ENCODE results near the gene NDUFB7. TPM values are rescaled to one million over a fixed set of nuclear protein-coding genes. Genes with fewer than 3 reads are reported as not detected.
A peak's percentile ranks its signal among the peaks of the same experiment; 100 is the strongest.
"Not testable (repeated sequence)": the region's sequence is repeated elsewhere in the genome, so short reads cannot be mapped to it uniquely, and the experiment has no call there.

NDUFB7 gene
- polyA plus RNA-seq, 12 donors: 56.7 to 137 (median 100) TPM; not detected in 1

DNA sequence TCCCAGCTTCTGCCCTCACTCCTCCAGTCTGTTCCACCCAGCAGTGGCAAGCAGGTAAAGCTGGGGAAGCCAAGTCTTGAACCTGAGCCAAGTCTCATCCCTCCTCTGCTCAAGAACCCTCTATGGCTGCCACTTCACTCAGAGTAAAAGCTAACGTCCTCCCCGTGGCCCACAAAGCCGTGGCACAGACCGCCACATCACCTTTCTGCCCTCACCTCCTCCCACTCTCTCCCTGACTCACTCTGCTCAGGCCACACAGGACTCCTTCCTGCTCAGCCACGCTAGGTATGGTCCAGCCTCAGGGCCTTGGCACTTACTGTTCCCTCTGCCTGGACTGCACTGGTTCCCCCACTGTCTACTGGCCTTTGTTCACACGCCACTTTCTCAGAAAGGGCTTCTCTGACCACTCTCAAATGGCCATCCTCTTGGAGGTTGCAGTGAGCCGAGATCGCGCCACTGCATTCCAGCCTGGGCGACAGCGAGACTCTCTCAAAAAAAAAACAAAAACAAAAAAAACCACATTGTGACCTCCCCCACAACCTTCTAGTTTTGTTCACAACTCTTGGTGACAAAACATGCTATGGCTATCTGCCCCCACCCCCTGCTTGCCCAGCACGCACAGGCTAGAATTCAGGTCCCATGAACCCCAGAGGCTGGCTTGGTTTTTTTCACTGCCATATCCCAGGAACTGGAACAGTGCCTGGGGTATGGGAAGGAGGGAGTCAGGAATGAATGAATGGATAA is 15.8 kb downstream of the NDUFB7 start:
- no peak for DNase-seq

DNA sequence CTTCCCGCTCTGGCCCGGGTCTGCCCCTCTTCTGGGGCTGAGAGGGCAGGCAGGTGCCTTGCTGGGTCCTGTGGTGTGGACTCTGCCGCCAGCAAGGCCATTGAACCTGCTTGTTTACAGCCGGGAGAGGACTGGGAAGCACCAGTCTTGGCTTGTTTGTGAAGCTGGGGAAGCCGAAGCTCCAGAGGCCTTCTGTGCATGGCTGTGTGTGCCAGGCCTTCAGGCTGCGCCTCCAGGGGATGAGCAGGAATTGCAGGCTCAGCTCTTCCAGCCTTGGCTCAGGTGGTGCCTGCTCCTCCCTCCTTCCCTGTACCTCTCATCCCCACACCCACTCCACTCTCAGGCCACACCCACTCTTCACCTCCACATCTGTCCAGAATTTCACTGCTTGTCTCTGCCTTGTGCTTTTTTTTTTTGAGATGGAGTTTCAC is 17.5 kb downstream of the NDUFB7 start:
- no peak for DNase-seq

DNA sequence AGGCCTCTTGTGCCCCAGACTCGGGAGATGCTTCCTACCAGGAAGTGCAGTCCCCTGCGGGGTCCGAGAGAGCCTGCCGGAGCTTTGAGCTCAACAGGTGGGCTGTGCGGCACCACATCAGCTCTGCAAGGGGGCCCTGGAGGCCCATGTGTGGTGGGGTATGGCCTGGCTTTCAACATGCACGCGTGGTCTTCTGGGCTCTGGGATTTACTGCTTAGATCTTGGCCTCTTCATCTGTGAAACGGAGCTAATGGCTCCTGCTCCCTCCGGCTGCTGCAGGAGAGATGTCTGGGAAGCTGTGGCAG is 18.0 kb downstream of the NDUFB7 start:
- DNase-seq: no peak

DNA sequence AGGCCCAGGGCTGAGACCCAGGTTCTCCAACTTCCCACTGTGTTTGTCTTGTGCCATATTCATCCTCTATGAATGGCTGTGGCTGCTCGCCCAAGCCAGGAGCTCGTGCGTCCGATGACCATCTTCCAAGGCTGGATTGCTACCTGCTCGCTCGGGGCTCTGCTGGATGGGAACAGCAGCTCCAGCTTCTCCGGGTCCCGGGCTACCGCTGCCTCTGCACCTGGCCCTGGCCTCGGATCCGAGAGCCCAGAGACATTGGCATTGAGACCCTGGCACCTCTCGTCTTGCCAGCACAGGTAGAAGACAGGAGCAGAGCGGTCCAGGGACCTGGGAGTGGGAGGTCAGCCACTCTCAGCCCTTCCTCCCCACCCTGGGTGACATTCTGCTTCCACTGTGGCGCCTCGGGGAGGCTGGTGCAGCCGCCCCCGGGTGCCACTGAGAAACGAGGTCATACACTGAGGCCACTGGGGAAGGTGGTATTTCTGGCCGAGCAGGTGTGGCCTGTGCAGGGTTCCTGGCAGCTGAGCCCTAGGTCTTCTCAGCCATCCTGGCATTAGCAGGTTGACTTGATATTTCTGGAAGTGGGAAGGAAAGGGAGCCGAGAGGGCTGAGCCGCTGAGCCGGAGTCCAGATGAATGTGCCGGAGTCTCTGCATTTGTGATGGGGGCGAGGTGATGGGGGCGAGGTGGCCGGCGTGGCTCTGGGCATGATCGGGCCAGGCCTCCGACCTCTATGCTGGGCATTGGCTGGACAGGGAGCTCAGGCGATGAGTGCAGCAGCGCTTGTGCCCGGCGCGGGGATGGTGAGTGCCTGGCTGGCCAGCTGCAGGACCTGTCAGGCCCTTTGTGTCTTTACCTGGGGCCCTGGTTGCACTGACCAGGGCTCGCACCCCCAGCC is 18.6 kb downstream of the NDUFB7 start:
- no peak for DNase-seq

DNA sequence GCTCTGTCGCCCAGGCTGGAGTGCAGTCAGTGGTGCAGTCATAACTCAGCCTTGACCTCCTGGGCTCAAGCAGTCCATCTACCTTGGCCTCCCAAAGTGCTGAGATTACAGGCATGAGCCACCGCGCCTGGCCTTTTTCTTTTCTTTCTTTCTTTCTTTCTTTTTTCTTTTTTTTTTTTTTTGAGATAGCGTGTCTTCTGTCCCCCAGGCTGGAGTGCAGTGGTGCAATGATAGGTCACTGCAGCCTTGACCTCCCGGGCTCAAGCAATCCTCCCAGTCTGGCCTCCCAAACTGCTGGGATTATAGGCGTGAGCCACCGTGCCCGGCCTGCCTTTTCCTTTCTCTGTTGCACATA is 19.9 kb downstream of the NDUFB7 start:
- DNase-seq: not testable (repeated sequence)

DNA sequence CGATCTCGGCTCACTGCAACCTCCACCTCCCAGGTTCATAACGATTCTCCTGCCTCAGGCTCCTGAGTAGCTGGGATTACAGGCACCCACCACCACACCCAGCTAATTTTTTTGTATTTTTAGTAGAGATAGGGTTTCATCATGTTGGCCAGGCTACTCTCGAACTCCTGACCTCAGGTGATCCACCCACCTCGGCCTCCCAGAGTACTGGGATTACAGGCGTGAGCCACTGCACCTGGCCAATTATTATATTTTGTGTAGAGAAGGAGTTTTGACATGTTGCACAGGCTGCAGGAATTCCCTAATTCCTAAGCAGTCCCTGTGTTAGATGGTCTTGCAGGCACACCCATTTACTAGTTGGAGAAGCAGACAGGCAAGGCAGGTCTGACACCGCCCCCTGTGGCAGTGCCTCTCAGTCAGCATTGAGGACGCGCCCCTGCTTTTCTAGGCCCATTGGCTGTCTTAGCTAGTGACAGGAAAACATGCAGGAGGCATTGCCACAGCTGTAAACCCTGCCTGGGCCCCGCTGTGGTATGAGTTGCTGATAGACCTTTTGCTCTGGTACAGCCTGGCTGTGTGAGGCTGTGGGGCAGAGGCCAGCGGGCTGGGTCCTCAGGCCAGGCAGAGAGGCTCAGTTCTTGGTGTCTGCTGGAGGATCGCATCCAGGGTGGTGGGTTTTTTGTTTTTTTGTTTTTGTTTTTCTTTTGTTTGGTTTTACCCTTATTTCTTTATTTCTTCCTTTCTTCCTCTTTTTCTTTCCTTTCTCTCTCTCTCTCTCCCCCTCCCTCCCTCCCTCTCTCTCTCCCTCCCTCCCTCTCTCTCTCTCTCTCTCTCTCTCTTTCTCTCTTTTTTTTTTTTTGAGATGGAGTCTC is 20.5 kb downstream of the NDUFB7 start:
- not testable (repeated sequence) for DNase-seq

DNA sequence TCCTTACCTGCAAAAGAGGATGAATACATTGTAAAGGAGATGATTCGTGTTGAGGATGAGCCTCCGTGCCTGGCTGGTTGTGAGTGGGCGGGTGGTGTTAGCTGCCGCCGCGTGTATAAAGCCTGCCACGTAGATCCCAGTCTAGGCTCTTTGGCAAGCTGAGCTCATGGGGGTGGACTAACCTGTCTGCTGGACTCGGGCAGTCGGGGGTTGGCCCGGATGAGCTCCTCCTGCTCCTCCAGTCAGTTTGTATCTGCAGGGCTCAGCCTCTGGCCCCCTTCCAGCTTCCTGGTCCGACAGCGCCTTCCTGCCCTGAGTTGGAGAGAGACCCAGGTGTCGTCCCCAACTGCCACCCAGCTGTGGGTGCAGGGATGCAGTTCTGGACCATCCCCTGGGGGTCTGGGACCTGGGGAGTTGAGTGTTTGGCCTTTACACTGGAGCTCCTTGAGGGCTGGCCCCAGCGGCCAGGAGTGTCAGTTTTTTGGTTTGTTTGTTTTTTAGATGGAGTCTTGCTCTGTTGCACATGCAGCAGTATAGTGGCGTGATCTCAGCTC is 21.6 kb downstream of the NDUFB7 start:
- no peak for DNase-seq

DNA sequence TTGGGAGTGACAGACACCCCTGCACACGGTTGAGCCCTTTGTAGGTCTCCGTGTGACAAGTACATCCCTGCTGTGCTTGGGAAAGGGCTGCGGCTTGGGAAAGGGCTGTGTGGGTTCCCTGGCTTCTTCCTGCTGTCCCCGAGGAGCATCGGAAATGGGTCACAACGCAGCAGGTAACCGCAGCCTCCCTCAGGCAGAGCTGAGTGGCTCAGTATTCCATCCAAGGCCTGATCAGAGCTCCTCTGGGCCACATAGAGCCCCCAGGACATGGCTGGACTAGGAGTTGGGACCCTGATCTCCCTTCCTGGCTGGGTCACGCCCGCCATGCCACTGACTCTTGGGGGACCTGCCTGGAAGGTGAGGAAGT is 26.2 kb downstream of the NDUFB7 start:
- DNase-seq: no peak

DNA sequence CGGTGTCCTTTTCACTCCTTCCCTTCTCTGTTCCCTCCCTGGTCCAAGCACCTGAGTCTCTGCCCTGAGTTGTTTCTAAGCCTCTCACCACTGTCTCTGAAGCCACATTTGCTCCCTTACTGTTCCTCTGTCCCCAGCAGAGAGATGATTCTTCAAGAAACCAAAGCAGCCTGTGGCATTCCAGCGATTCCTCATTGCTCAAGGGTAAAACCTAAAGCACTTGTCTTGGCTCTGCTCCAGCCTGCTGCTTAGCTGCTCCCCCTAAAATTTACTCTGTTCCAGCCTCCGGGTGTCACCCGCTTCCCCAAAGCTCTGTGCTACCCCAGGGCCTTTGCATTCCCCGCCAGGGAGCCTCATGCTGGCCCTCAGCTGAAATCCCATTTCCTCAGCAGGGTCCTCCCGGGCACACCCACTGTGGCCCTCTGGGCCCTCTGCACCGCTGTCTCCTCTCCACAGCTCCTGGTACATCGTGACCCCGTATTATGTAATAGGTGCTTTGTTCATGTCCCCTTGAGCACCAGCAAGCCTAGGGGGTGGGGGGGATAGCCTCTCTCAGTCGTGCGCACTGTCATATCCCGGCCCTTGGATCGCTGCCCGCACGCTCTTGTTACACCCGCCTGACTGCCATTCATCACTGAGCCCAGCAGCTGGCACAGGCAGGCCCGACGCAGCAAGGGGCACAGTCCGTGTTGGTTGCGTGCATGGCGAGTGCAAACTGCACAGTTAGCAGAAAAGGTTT is 26.7 kb downstream of the NDUFB7 start:
- DNase-seq: peak; percentile 61

DNA sequence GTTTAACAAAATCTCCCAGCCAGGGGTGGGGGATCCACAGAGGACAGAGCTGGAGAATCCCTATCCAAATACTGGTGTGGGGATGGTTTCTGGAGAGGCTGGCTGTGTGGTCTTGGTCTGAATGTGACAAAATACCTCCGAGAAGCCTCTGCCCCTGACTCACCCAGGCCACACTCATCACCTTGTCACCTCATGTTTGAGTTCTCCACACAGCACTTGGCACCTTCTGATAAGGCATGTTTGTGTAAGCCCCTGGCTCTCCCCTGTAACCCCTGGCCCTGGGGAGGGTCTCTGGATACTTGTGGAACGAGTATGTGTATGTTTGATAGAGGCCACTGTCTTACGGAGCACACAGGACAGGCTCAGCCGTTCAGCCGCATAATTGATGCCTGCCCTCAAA is 27.8 kb downstream of the NDUFB7 start:
- DNase-seq: no peak

DNA sequence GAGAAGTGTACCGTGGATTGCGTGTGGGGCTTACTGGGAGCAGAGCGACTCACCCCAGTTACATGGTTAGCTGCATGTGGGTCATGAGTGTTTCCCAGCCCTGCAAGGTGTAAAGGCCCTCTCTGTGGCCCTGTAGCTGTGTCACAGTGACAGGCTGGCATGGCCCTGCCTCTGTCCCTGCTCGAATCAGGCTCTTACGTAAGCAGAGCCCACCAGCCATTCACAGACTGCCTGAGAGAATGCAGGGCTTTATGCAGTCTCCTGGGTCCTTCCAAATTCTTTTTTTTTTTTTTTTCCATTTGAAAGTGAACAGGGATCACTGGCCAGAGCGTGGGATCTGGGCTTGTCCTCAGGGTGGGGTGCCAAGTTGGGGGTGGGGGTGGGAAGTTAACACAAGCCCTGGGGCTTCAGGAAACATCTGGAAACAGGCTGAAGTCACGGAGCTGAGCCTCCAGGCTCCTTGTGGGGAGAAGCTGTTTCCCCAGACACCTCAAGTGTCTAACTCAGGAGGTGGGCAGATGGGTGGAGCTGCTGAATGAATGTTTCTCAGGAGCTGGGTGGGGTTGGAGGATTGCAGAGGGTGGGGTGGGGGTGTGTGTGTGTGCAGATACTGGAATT is 29.0 kb downstream of the NDUFB7 start:
- DNase-seq: no peak

DNA sequence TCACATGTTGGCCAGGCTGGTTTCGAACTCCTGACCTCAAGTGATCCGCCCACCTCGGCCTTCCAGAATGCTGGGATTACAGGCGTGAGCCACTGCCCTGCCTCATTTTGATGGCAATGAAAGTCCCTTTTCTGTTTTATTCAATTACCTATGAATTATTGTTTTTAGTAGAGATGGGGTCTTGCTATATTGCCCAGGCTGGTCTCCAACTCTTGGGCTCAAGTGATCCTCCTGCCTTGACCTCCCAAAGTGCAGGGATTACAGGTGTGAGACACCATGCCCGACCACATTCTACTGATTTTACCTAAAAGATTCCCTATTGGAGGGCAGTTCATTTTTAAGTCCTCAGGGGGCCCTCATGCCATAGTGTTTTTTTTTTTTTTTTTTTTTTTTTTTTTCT is 29.9 kb downstream of the NDUFB7 start:
- DNase-seq: not testable (repeated sequence)

DNA sequence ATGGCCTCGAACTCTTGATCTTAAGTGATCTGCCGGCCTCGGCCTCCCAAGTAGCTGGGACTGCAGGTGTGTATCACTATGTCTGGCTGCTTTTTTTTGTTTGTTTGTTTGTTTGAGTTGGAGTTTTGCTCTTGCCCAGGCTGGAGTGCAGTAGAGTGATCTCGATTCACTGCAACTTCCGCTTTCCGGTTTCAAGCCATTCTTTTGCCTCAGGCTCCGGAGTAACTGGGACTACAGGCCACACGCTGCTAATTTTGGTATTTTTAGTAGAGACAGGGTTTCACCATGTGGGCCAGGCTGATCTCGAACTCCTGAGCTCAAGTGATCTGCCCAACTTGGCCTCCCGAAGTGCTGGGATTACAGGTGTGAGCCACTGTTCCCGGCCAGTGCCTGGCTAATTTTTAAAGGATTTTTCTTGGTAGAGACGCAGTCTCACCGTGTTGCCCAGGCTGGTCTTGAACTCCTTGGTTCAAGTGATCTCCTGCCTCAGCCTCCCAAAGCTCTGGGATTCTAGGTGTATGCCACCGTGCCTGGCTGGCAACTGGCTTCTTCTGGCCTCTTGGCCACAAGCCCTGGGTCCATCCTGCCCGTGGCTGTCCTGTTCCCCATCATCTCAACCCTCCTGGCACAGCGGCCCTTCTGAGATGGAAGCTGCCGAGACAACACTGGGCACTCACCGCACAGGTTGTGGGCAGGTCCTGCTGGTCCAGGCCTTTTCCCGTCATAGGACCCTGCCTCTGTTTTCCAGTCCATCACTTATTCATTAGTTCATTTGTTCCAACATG is 30.9 kb downstream of the NDUFB7 start:
- no peak for DNase-seq

DNA sequence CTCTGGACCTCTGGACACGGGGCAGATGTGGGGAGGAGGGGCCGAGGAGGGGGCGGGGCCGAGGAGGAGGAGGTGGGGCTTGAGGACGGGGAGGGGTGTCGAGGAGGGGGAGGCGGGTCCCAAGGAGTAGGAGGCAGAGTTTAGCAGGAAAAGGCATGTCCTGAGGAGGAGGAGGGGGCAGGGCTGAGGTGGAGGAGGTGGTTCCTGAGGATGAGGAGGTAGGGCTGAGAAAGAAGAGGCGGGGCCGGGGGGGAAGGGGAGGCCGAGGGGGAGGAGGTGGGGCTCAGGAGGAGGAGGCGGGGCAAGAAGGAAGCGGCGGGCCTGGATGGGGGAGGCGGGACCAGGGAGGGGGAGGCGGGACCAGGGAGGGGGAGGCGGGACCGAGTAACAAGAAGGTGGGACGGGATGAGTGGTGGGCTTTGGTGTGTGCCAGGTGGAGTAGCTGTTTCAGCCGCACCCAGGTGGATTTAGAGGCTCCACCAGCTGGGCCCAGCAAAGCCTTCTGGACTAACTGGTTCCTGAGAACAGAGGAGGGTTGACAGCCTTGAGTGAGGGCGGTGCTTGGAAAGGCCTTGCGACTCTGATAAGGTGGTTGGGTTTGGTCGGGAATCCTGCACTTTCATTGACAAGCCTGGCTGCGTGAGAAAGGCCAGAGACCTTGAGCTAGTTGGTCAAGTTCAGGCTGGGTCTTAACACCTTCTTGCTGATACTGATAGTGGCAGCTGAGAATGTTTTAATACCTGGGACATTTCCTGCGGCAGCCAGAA is 34.8 kb downstream of the NDUFB7 start:
- DNase-seq: no peak

DNA sequence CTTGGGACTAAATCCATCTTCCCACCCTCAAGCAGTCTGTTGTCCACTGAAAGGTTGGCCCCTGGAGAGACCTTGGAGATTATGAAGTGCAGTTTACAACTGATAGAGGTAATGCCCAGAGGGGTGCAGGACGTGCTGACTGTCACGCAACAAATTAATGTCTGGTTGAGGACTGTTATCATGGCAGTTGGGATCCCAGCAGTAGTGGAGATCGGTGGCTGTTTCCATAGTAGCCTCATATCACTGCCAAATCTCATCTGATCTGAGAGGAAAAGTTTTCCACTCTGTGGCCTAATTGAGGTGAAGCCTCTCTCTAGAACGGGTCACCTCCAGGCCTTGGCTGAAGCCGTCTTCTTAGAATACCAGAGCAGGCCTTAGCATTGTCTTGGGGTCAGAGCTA is 38.4 kb downstream of the NDUFB7 start:
- DNase-seq: no peak

DNA sequence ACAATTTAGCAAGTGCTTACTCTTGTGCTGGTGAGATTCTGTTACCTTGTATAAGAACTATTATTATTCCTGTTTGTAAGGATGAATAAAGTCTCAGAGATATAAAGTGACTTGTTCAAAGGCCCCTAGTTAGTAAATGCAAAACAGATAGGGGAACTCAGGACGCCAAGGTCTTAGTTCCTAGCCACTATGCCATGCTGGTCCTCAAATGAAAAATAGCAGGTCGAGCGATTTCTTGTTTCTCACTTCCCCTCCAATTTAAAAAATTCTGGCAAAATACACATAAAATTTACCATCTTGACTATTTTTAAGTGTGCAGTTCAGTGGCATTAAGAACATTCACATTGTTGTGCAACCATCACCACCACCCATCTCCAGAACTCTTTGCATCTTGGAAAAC is 41.4 kb downstream of the NDUFB7 start:
- DNase-seq: no peak

DNA sequence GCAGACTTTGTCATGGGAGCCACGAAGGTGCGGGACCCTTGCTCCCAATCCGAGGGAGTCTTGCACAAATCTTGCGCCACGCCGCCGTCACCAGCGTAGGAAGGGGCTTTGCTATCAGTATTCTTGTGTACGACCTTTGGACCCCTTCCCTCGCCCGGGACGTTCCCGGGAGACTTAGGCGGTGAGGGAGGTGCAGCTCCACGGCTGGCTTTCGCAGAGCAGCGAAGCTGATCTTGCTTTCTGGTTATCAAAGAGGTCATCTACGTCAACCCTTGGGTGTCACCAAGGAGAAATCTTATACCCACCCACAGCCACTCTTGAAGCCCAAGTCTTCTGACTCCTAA is 41.9 kb downstream of the NDUFB7 start:
- no peak for DNase-seq

DNA sequence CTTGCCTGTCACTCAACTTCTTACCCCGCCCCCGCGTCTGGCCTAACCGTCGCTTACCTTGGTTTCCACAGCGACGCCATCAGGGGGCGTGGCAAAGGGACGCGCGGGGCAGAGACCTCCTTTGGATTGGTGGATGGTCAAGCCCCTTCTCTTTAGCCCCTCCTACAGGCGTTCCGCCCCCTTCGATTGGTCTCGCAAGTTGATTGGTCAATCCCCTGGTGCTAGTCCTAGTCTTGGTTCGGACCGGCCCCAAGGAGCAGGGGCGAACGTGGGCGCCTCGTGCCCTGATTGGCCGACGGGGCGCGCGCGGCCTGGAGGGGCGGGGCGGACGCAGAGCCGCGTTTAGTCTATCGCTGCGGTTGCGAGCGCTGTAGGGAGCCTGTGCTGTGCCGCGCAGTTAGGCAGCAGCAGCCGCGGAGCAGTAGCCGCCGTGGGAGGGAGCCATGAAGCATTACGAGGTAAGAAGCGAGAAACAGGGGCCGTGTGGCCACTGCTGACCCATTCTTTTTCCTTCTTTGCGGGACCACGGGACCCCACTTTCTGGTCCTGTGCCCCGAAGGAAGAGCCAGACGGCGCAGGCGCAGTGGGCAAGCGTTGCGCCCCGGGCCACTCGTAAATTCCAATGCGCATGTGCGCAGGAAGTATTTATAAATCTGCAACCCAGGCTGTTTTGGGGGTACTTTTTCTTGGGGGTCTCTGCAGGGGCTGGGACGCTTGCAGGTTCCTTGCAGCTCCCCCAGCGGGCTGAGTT is 42.4 kb downstream of the NDUFB7 start, which contains the start of gene TECR:
TECR (plus strand) TSS at position 341 of the 751 bp plus-strand sequence; CDS start at position 444, 103 bp downstream.
- peak; percentile 100 for DNase-seq

Data from muscle of arm (tissue), 12 donors.